ENCODE measurements around the gene CCDC102A. TPM values are rescaled to one million over a fixed set of nuclear protein-coding genes. Genes with fewer than 3 reads are reported as not detected.

Gene CCDC102A
- total RNA-seq, 4 donors from 2014 or later, result 1.2 to 9.3 (median 3.4) TPM

GRCh38 chr16:57512296-57513001 lies 23.9 kb downstream of the CCDC102A start:
- H3K36me3 ChIP-seq, result no peaks in the 10 kb centered on the region
- H3K27me3 ChIP-seq, result no peaks in the 10 kb centered on the region
- in situ Hi-C loops (cut with MboI; ENCODE audit: low sequenced_read_pairs in 4 of 4), result loop anchor here in 2 of 4 donors (10.0 kb wide), 2 partner anchors 88 to 208 kb away; no protein-coding TSS in a partner anchor
- intact Hi-C loops (cut with DNase I; ENCODE audit: low total_unique reads), result no loop called here
- no peaks in the 10 kb centered on the region for H3K9me3 ChIP-seq
- no peak overlapping the region for H3K27ac ChIP-seq
- DNase-seq, result no peak
- no peak for ATAC-seq
- H3K4me3 ChIP-seq, result no peak overlapping the region
- TF ChIP-seq POLR2A (IDR thresholded peaks at IDR 0.05) (no peak), CTCF (IDR thresholded peaks at IDR 0.05 in 4 of 5, conservative IDR thresholded peaks at IDR 0.05 in 1 of 5) (no peak)
- no peaks in the 10 kb centered on the region for H3K4me1 ChIP-seq

GRCh38 chr16:57510016-57510871 lies 26.1 kb downstream of the CCDC102A start:
- in situ Hi-C loops (cut with MboI; ENCODE audit: low sequenced_read_pairs in 4 of 4), result loop anchor here in 2 of 4 donors (10.0 kb wide), 2 partner anchors 85 to 205 kb away; no protein-coding TSS in a partner anchor
- no peak for TF ChIP-seq POLR2A (IDR thresholded peaks at IDR 0.05)
- no peak for TF ChIP-seq CTCF (IDR thresholded peaks at IDR 0.05 in 4 of 5, conservative IDR thresholded peaks at IDR 0.05 in 1 of 5)
- DNase-seq, result no peak
- Histone ChIP-seq H3K27me3 (no peaks in the 10 kb centered on the region), H3K4me3 (no peak overlapping the region), H3K36me3 (no peaks in the 10 kb centered on the region), H3K4me1 (no peaks in the 10 kb centered on the region), H3K27ac (no peak overlapping the region), H3K9me3 (no peaks in the 10 kb centered on the region)
- ATAC-seq, result no peak
- intact Hi-C loops (cut with DNase I; ENCODE audit: low total_unique reads), result no loop called here

GRCh38 chr16:57509231-57509923 lies 27.0 kb downstream of the CCDC102A start:
- no peaks in the 10 kb centered on the region for H3K36me3 ChIP-seq
- ATAC-seq, result no peak
- H3K4me1 ChIP-seq, result no peaks in the 10 kb centered on the region
- H3K9me3 ChIP-seq, result no peaks in the 10 kb centered on the region
- no peak overlapping the region for H3K4me3 ChIP-seq
- in situ Hi-C loops (cut with MboI; ENCODE audit: low sequenced_read_pairs in 4 of 4) (no loop called here), intact Hi-C loops (cut with DNase I; ENCODE audit: low total_unique reads) (no loop called here)
- no peaks in the 10 kb centered on the region for H3K27me3 ChIP-seq
- TF ChIP-seq CTCF (IDR thresholded peaks at IDR 0.05 in 4 of 5, conservative IDR thresholded peaks at IDR 0.05 in 1 of 5) (no peak), POLR2A (IDR thresholded peaks at IDR 0.05) (no peak)
- DNase-seq, result no peak
- H3K27ac ChIP-seq, result no peak overlapping the region

- TF ChIP-seq CTCF (IDR thresholded peaks at IDR 0.05 in 4 of 5, conservative IDR thresholded peaks at IDR 0.05 in 1 of 5), result no peak
- no peak for TF ChIP-seq POLR2A (IDR thresholded peaks at IDR 0.05)
- H3K4me1 ChIP-seq, result no peaks in the 10 kb centered on the region
- H3K27ac ChIP-seq, result no peak overlapping the region
- in situ Hi-C loops (cut with MboI; ENCODE audit: low sequenced_read_pairs in 4 of 4) (no loop called here), intact Hi-C loops (cut with DNase I; ENCODE audit: low total_unique reads) (no loop called here)
- no peaks in the 10 kb centered on the region for H3K9me3 ChIP-seq
- DNase-seq (no peak), ATAC-seq (no peak)
- no peaks in the 10 kb centered on the region for H3K27me3 ChIP-seq
- H3K36me3 ChIP-seq, result no peaks in the 10 kb centered on the region
- no peak overlapping the region for H3K4me3 ChIP-seq
These were observed 28.3 kb downstream of the CCDC102A start for GRCh38 chr16:57508035-57508425.

Data from gastrocnemius medialis (tissue), 4 donors.